Hematopoietic multipotent progenitor cell treated with erythropoietin and hydrocortisone succinate and interleukin-3 and kit ligand, for 15 days (in vitro differentiated cells): ENCODE results near the gene SPIRE1.
"Not testable (repeated sequence)": the region's sequence is repeated elsewhere in the genome, so short reads cannot be mapped to it uniquely, and the experiment has no call there.

Experiments
- DNase-seq: peaks from one replicate; pipeline ENCODE4 v3.0.0-alpha.2; 2015; ENCODE audit warnings: low spot score

Gene SPIRE1

DNA sequence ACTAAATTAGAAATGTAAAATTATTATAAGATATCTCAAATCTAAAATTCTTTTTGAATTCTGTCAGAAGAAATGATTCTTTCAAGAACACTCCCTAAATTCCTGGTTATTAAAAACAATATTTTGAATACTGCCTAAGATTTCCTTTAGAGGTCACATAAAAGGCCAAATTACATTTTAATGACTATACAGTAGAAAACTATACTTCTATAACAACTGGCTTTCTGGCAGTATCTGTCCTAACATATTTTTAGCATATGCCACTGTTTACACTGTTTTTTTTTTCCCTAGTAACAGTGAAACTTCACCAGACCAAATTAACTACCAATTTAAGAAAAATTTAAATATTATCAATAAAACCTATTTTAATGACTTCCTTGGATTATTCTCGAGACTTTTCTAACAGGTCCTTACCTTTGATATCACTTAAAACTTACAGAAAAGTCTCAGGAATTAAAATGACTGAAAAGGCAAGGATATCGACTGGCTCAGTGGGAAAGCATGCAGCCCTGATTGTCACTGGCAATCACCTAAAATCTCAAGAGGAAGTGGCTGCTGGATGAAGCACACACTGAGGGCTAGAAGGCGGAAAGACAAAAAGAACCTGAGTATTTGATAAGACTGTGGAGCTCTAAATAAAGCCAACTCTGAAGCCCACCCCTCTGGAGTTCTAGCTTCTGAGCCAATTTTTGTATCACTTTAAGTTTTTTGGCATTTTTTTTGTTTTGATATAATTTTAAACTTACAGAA, 59.6 kb downstream of the SPIRE1 start:
- no peak for DNase-seq

DNA sequence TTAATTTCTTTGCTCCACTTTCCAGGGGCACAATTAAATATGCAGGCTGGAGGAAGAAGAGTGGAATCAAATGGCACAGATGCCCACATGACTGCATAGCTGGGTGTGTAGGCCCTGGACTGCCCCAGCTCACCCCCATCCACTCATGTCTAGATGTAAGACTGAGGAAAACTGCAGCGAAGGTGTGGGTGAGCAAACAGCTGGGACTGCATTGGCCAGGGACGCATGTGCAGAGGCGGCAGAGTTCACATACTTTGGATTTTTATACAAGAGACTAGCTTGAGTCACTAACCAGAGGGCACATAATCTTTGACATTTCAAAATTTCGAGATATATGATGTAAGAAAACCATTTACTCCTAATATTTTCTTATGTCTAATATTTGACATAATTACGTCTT, 60.1 kb downstream of the SPIRE1 start:
- DNase-seq: no peak

DNA sequence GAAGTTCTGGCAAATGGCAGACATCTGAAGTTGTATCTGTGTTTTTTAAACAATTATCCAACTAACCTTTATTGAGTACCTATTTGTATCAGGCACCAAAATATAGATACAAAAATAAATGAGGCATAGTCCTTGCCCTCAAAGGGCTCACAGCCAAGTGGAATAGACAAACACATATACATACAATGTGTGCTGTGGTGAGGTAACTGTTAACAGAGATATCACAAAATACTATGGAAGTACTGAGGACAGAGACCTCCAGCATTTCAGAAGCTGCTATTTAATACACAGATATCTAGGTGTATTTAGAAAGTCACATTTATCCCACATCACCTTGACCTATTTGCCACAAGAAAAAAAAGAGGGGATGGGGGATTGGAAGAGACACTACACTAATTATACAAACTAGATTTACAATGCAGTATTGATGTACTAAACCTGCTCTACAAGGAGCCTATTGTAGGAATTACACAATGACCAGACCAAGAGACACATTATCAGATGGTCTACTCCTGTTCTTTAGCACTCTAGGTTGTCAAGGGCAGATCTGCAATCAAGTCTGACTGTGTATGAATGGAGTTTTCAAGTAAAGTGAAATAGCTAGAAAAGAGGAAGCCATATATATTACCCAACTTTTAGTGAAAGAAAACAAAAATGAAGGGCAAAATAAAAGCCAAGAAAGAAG, 62.2 kb downstream of the SPIRE1 start:
- DNase-seq: no peak

- no peak for DNase-seq
Measured at GRCh38 chr18:12593866-12594265, 64.0 kb downstream of the SPIRE1 start.

DNA sequence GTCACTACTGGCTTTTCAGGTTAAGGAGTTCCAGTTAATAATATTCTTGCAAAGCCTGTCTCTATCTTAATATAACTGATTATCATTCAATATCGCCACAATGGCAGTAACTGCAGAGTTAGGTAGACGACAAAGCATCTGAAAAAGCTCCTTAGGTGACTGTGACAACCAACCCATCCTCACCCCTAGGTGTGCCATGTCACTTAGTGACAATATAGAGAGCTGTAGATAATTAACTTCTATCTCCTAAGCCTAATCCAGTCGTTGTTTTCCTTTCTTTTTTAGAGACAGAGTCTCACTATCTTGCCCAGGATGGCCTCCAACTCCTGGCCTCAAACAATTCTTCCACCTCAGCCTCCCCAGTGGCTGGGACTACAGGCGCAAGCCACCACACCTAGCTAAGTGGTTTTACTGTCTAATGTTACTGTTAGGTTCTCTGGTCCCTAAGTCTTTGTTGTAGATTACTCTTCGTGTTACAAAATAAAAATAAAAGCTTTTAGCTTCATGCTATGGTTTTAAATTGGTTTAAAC, 65.2 kb downstream of the SPIRE1 start:
- DNase-seq: no peak

DNA sequence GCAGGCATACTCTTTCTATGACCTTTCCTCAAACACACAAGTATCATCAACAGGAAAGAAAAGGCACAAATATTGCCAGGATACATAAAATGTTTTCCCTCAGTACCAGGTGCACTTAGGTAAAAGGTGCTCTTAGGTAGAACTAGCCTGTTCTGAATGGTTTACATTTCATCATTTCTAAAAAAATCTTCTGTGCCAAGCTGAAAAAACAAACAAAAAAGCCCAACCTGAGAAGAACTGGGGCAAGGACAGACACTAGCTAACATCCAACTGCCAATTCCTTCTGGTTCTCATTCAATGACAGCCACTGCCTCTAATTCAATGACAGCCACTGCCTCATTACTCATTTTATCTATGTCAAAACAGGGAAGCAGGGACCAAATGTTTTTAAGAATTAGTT, 68.5 kb downstream of the SPIRE1 start:
- DNase-seq: no peak

DNA sequence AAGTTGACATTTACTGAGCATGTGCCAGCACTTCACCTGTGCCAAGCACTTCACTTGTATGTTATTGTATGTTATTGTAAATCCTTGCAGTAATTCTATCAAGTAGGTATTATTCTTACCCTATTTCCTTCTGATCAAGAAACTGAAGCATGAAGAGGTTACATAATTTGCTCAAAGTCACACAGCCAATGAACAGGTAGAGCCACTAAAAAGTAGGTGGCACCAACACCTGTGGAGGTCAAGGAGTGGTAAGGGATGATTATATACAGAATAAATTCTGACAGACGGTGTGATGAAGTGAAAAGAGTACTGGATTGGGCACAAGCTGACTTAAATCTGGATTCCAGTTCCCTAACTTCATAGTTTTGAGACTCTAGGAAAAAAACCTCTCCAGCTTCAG, 71.0 kb downstream of the SPIRE1 start:
- no peak for DNase-seq

- DNase-seq: no peak
Measured at GRCh38 chr18:12585218-12585617, 72.7 kb downstream of the SPIRE1 start.

- DNase-seq: no peak
Measured at GRCh38 chr18:12580630-12581342, 77.1 kb downstream of the SPIRE1 start.

DNA sequence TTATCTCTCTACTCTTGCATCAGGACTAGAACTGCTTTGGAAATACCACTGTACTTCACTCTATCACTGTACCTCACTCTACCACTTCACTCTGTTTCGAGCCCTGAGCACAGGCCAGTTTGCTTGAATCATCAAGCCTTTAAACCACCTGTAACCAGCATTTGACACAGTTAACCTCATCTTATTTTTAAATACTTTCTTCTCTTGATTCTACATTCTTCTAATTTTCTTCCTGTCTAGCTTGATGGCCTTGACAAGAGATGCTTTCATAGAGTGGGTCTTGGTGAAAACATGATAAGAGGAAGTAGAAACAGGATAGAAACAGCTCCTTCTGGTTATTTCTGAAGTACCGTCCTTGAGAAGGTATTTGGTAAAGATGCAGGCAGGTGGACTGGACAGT, 78.1 kb downstream of the SPIRE1 start:
- no peak for DNase-seq

GRCh38 chr18:12577848-12578247, 80.1 kb downstream of the SPIRE1 start:
- no peak for DNase-seq

- DNase-seq: no peak
Measured at GRCh38 chr18:12574494-12575185, 83.3 kb downstream of the SPIRE1 start.

GRCh38 chr18:12571630-12572029, 86.3 kb downstream of the SPIRE1 start:
- DNase-seq: no peak

DNA sequence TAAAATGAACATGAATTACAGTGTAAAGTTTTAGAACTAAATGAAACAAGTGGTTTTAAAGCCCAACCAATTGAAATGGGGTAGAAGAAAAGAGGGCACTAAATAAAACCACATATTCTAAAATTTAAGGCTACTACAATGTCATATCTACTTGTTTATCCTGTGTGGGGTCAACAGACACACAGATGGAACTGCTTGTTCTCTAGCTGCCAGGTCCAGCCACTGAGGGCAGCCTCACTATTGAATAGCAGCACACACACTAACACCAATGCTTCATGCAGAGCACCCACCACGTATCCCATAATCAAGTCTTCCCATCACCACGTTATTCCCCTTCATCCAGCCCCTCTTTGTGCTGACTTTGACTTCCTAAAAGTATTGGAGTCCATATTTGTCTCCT, 88.1 kb downstream of the SPIRE1 start:
- no peak for DNase-seq

DNA sequence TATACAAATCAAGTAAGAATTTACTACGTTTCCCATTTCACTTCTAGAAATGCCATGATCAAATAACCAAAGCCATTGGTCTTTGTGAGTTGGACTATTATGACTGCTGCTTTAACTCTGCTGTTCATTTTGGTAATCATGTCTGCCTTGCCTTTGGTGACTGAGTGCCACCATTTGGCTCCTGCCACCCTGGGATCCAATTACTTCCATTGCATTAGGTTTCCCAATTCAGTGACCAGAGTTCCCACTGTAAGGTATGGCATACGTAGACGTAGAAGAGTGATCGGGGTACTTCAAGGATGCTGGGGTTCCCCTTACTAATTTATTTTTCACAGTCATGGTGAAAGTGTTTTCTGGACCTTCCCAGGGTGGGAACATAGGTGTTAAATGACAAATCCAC, 90.1 kb downstream of the SPIRE1 start:
- no peak for DNase-seq

DNA sequence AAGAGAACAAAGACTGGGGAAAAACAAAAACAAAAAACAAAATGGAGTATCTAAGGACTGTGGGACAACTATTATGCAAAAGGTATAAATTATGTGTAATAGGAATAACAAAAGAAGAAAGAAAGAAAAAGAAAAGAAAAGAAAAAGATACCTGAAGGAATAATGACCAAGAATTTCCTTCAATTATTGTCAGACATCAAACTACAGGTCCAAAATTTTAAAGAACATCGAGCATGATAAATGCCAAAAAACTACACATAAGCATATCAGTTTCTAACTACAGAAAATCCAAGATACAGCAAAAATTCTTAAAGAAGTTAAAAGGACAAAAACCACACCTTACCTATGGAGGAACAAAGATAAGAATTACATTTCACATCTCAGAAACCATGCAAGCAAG, 93.0 kb downstream of the SPIRE1 start:
- no peak for DNase-seq

- no peak for DNase-seq
Measured at GRCh38 chr18:12564378-12564777, 93.5 kb downstream of the SPIRE1 start.

- DNase-seq: not testable (repeated sequence)
Measured at GRCh38 chr18:12560600-12560999, 97.3 kb downstream of the SPIRE1 start.

DNA sequence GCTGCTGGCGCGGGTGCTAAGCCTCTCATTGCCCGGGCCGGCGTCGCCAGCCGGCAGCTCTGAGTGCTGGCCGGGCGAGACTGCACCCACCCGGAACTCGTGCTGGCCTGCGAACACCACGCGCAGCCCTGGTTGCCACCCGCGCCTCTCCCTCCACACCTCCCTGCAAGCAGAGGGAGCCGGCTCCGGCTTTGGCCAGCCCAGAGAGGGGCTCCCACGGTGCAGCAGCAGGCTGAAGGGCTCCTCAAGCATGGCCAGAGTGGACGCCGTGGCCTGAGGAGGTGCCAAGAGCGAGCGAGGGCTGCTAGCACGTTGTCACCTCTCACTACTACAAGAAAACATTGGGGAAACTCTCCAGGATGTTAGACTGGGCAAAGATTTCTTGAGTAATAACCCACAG, 98.6 kb downstream of the SPIRE1 start:
- no peak for DNase-seq

DNA sequence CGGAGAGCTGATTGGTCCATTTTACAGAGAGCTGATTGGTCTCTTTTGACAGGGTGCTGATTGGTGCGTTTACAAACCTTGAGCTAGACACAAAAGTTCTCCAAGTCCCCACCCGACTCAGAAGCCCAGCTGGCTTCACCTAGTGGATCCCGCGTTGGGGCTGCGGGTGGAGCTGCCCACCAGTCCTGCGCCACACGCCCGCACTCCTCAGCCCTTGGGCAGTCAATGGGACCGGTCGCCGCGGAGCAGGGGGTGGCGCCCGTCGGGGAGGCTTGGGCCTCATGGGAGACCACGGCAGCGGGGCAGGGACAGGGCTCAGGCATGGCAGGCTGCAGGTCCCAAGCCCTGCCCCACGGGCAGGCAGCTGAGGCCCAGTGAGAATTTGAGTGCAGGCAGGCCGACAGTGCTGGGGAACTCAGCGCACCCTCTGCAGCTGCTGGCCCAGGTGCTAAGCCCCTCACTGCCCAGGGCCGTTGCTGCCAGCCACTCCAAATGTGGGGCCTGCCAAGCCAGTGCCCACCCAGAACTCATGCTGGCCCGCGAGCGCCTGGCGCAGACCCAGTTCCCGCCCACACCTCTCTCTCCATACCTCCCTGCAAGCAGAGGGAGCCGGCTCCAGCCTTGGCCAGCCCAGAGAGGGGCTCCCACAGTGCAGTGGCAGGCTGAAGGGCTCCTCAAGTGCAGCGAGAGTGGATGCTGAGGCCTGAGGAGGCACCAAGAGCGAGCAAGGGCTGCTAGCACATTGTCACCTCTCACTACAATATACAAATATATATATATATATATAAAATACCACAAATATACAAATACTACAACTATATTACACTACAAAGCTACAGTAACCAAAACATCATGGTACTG, 100.7 kb downstream of the SPIRE1 start:
- no peak for DNase-seq

DNA sequence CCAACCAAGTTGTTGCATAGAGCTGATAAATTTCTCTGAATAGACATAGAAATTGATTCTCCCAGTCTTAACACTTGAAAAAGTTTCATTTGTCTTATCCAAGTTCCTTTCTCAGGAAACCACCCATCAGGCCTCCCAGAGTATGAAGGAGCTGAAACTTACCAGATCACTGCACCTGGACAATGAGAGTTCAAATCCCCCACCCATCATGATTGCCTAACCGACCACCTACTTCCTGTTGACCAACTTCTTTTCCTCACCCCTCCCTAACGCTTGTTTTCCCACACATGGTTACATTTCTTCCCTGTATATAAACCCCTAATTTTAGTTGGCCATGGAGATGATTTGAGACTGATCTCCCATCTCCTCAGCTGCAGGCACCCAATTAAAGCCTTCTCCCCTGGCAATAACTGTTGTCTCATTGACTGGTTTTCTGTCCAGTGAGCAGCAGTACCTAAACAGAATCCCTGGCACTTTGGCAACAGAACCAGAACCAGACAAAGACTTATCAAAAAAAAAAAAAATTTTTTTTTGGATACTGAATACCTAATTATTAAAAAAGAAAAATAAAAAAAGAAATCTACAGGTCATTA, 103.0 kb downstream of the SPIRE1 start:
- no peak for DNase-seq
